Caco-2 (cell line): Measurements from ENCODE around the gene SAMD9. TPM values are rescaled to one million over a fixed set of nuclear protein-coding genes. Genes with fewer than 3 reads are reported as not detected.

Source experiments
- BruUV-seq: library from RNA; stranded (reverse); fragments of 400-500 nt; replicated peaks from 2 replicates; lab custom pipeline; 2021; lab: Mats Ljungman, UMichigan
- CTCF ChIA-PET: fragments of 300-600 bp; sonication (Branson Sonifier 250); formaldehyde crosslinking; loops from one replicate; lab custom pipeline; 2022; ENCODE audit warnings: antibody characterized with exemption; lab: Charles Lee
- POLR2A ChIA-PET: fragments of 300-600 bp; sonication (Branson Sonifier 250); formaldehyde crosslinking; loops from one replicate; lab custom pipeline; 2022; ENCODE audit warnings: antibody characterized with exemption; lab: Charles Lee
- DNase-seq, 2 experiments: peaks; one replicate each; pipeline versions ENCODE4 v3.0.0 to v3.0.0-alpha.2; 2020 to 2022
- H3K27me3 ChIP-seq: replicated peaks from 2 replicates; pipeline ENCODE4 v1.6.0; 2011; ENCODE audit warnings: low read length; ENCODE audit not compliant: control insufficient read depth, insufficient read depth
- H3K36me3 ChIP-seq: 2 replicates; pipeline ENCODE4 v1.5.1; 2011; ENCODE audit warnings: low read length; ENCODE audit not compliant: control insufficient read depth, insufficient read depth
- H3K4me1 ChIP-seq: fragments of 250-450 bp; sonication (Bioruptor Pico); 2 replicates; pipeline ENCODE4 v1.5.1; 2020; ENCODE audit warnings: mild to moderate bottlenecking
- H3K4me3 ChIP-seq: 2 replicates; pipeline ENCODE4 v1.5.1; 2011; ENCODE audit warnings: low read depth, mild to moderate bottlenecking, control low read depth, low read length
- H3K9me3 ChIP-seq: fragments of 250-450 bp; sonication (Bioruptor Pico); 2 replicates; pipeline ENCODE4 v1.5.1; 2020; ENCODE audit warnings: mild to moderate bottlenecking, moderate library complexity
- H3K27ac Mint-ChIP-seq: one replicate; pipeline ENCODE4 v1.8.0; 2022; ENCODE audit warnings: mixed read lengths; ENCODE audit not compliant: unreplicated experiment
- H3K27me3 Mint-ChIP-seq: one replicate; pipeline ENCODE4 v1.8.0; 2022; ENCODE audit warnings: mixed read lengths; ENCODE audit not compliant: insufficient read depth, unreplicated experiment
- H3K36me3 Mint-ChIP-seq: one replicate; pipeline ENCODE4 v1.8.0; 2022; ENCODE audit warnings: mild to moderate bottlenecking, mixed read lengths; ENCODE audit not compliant: insufficient read depth, unreplicated experiment
- H3K4me1 Mint-ChIP-seq: one replicate; pipeline ENCODE4 v1.8.0; 2022; ENCODE audit warnings: low read depth, mixed read lengths; ENCODE audit not compliant: unreplicated experiment
- H3K4me3 Mint-ChIP-seq: one replicate; pipeline ENCODE4 v1.8.0; 2022; ENCODE audit warnings: mild to moderate bottlenecking, moderate library complexity, mixed read lengths; ENCODE audit not compliant: unreplicated experiment
- H3K9me3 Mint-ChIP-seq: one replicate; pipeline ENCODE4 v1.8.0; 2022; ENCODE audit warnings: mixed read lengths; ENCODE audit not compliant: unreplicated experiment
- CTCF ChIP-seq, 2 experiments: fragments of 200-600 bp in 1 of 2; IDR thresholded peaks; 1 replicate in 1 of 2; 2 replicates in 1 of 2; pipeline versions ENCODE4 v1.5.1 to v1.8.0; 2011 to 2022; ENCODE audit warnings: antibody characterized with exemption in 1 of 2, control low read depth in 1 of 2, inconsistent platforms in 1 of 2, low read depth in 1 of 2, low read length in 1 of 2, mild to moderate bottlenecking in 1 of 2, moderate library complexity in 1 of 2; ENCODE audit not compliant: insufficient read depth in 1 of 2, severe bottlenecking in 1 of 2, unreplicated experiment in 1 of 2
- intact Hi-C: fragments of 100-400 bp; cut with micrococcal nuclease; formaldehyde crosslinking; loops from one replicate; pipeline ENCODE4 v1.10.0; 2022; ENCODE audit not compliant: unreplicated experiment
- total RNA-seq: library from RNA; stranded (reverse); gene quantifications from 2 replicates; pipeline ENCODE4 v1.2.3, GENCODE V29; 2022

SAMD9 gene
- total RNA-seq, 1 experiment from 2014 or later, result 0.64 TPM

- TF ChIP-seq CTCF (IDR thresholded peaks at IDR 0.05; ENCODE audit: insufficient read depth in 1 of 2, low read depth in 1 of 2, low read length in 1 of 2, severe bottlenecking in 1 of 2, unreplicated experiment in 1 of 2), result no peak
- BruUV-seq, result no TSS peak
- Histone ChIP-seq H3K4me1 (peaks cover 8% of the 10 kb centered on the region), H3K27me3 (no peaks in the 10 kb centered on the region), H3K4me3 (no peak overlapping the region), H3K36me3 (no peaks in the 10 kb centered on the region), H3K9me3 (no peaks in the 10 kb centered on the region)
- DNase-seq, result no peak
- H3K27ac Mint-ChIP-seq, result no peak overlapping the region
- no peaks in the 10 kb centered on the region for H3K27me3 Mint-ChIP-seq
- no peak overlapping the region for H3K4me3 Mint-ChIP-seq
- intact Hi-C loops, result no loop called here
- H3K36me3 Mint-ChIP-seq, result no peaks in the 10 kb centered on the region
- no peaks in the 10 kb centered on the region for H3K9me3 Mint-ChIP-seq
- ChIA-PET POLR2A (no interaction called here), CTCF (no interaction called here)
- H3K4me1 Mint-ChIP-seq, result peaks cover 19% of the 10 kb centered on the region
These were observed 28.3 kb upstream of the SAMD9 start for GRCh38 chr7:93146036-93146435.

- intact Hi-C loops, result no loop called here
- no peaks in the 10 kb centered on the region for H3K27me3 Mint-ChIP-seq
- H3K4me1 Mint-ChIP-seq, result peaks cover 13% of the 10 kb centered on the region
- Histone ChIP-seq H3K4me3 (no peak overlapping the region), H3K27me3 (no peaks in the 10 kb centered on the region), H3K9me3 (no peaks in the 10 kb centered on the region), H3K36me3 (no peaks in the 10 kb centered on the region), H3K4me1 (peaks cover 8% of the 10 kb centered on the region)
- no peak overlapping the region for H3K27ac Mint-ChIP-seq
- no peak for DNase-seq
- ChIA-PET POLR2A (no interaction called here), CTCF (no interaction called here)
- no peak for TF ChIP-seq CTCF (IDR thresholded peaks at IDR 0.05; ENCODE audit: insufficient read depth in 1 of 2, low read depth in 1 of 2, low read length in 1 of 2, severe bottlenecking in 1 of 2, unreplicated experiment in 1 of 2)
- no peaks in the 10 kb centered on the region for H3K9me3 Mint-ChIP-seq
- BruUV-seq, result no TSS peak
- H3K36me3 Mint-ChIP-seq, result no peaks in the 10 kb centered on the region
- no peak overlapping the region for H3K4me3 Mint-ChIP-seq
These were observed 27.6 kb upstream of the SAMD9 start for GRCh38 chr7:93145354-93145753.

- BruUV-seq, result no TSS peak
- no peaks in the 10 kb centered on the region for H3K9me3 Mint-ChIP-seq
- Histone ChIP-seq H3K36me3 (no peaks in the 10 kb centered on the region), H3K27me3 (no peaks in the 10 kb centered on the region; the same call in 1 of the 2 replicates), H3K4me3 (no peak overlapping the region), H3K9me3 (no peaks in the 10 kb centered on the region), H3K4me1 (no peaks in the 10 kb centered on the region)
- ChIA-PET POLR2A (no interaction called here), CTCF (no interaction called here)
- DNase-seq, result no peak
- no peak for TF ChIP-seq CTCF (IDR thresholded peaks at IDR 0.05; ENCODE audit: insufficient read depth in 1 of 2, low read depth in 1 of 2, low read length in 1 of 2, severe bottlenecking in 1 of 2, unreplicated experiment in 1 of 2)
- H3K36me3 Mint-ChIP-seq, result no peaks in the 10 kb centered on the region
- intact Hi-C loops, result no loop called here
- H3K27me3 Mint-ChIP-seq, result no peaks in the 10 kb centered on the region
- no peak overlapping the region for H3K4me3 Mint-ChIP-seq
- peaks cover 7% of the 10 kb centered on the region for H3K4me1 Mint-ChIP-seq
- no peak overlapping the region for H3K27ac Mint-ChIP-seq
These were observed 24.3 kb upstream of the SAMD9 start for GRCh38 chr7:93142127-93142526.
